ENCODE data around the gene COL4A4.
A peak's percentile ranks its signal among the peaks of the same experiment; 100 is the strongest.

COL4A4 gene

GRCh38 chr2:227029426-227030105, 134.4 kb downstream of the COL4A4 start:
- DNase-seq, result no peak

GRCh38 chr2:227025510-227025909, 138.5 kb downstream of the COL4A4 start:
- DNase-seq, result no peak

DNA sequence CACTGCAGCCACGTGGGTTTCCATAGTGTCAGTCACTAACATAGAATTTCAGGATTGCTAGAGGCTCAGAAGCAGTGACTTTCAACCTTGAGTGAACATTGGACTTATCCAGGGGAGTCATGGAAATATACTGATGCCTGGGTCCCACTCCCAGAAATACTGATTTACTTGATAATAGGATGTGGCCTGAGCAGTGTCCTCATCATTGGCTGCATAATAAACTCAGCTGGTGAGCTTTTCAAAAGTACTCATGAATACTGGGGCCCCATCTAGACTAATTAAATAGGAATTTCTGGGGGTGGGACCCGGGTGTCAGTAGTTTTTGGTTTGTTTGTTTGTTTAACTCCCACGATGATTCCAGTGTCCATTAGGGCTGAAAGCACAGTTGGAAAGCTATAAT, 141.4 kb downstream of the COL4A4 start:
- DNase-seq, result no peak

GRCh38 chr2:227020416-227020815, 143.6 kb downstream of the COL4A4 start:
- no peak for DNase-seq

DNA sequence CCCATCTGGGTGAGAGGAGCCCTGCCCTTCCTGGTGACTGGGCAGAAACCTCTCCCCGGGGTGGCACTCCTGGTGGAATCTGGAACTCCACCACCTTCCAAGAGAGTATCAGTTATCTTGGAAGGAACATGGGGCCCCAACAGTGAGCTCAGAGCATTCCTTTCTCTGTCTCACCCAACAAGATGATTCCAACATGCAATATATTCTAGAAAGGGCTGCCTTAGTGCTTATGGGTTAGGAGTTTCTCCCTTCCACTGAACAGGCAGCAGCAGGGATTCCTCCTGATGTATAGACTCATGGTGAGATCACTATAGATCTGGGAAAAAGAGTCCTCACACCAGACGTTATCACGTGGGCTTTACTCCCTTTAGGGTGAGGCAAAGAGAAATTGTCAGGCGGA, 147.1 kb downstream of the COL4A4 start:
- no peak for DNase-seq

GRCh38 chr2:227013881-227014280, 150.1 kb downstream of the COL4A4 start:
- DNase-seq, result no peak

- no peak for DNase-seq
Observed at GRCh38 chr2:227013330-227013729, 150.7 kb downstream of the COL4A4 start.

- DNase-seq, result no peak
Observed at GRCh38 chr2:227010433-227010832, 153.6 kb downstream of the COL4A4 start.

GRCh38 chr2:227007940-227008339, 156.1 kb downstream of the COL4A4 start:
- DNase-seq, result no peak

- no peak for DNase-seq
Observed at GRCh38 chr2:227007148-227007547, 156.9 kb downstream of the COL4A4 start.

GRCh38 chr2:227006189-227006897, 157.7 kb downstream of the COL4A4 start:
- no peak for DNase-seq

DNA sequence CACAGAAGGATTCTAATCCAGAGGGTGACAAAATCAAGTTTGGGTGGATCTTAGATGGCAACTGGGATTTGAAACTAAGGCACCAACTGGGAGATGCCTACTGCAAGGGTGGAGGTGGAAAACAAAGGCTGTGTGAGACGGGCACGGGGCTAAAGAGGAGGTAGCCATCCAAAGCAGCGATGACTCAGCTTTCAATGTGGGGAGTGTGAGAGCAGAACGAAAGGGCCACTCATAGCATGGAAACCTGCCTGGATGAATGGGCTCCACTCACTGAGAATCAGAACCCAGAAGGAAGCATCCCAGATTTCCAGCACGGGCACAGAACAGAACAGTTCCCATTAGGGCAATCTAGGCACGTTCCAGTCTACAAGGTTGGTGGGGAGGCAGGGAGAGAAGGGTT, 159.5 kb downstream of the COL4A4 start:
- no peak for DNase-seq

- no peak for DNase-seq
Observed at GRCh38 chr2:227000123-227000522, 163.9 kb downstream of the COL4A4 start.

DNA sequence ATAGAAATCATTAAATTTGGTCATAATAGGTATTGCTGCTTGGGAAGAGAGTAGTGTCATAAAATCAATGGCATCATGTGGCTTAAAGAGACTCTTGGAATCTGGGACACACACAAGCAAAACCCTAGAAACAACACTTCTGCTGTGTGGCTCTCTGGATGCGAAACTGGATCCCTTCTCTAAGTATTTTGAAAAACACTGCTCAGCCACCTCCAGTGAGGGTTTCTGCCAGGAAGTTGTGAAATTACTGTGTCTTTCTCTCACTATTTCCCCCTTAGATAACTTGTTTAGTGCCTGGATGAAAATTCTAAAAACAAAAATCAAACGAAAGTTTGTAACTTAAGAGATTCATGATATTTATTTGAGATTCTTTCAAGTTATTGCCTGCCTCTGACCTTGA, 164.3 kb downstream of the COL4A4 start:
- no peak for DNase-seq

DNA sequence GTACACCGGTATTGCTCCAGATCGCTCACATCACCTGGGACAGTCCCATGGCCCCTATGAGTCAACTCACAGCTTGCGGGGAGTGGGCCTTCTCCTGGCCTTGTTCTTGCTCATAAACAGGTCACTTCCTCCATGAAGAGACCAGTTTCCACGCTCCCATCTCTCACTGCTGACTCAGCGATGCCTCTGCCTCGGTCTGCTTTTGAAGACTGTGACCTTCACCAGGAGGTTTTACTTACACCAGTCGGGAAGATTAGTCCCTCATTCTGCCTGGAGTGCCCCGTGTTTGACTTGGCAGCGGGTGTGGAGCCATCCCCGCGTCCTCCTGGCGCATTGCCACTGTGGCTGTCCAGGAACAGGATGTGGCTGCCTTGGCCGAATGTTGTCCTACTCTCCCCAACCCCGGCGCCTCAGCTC, 168.4 kb downstream of the COL4A4 start:
- no peak for DNase-seq

DNA sequence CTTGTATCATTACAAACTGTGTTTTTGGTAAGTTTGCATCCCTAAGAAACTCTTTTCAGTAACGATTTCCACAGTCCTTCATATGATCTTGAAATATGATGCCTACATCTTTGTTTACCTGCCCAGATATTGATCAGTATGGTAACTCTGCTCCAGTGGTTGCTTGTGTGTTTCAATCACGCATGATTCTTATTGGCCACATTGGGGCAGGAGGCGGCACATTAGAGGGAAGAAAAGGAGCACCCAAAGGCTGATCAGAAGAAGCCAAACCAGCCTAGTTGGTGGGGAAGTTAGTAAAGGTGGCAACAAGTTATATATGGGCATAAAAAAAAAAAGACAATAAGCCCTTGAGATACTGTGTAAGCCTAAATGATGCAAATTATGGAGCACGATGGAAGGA, 169.2 kb downstream of the COL4A4 start:
- DNase-seq, result no peak

- DNase-seq, result no peak
Observed at GRCh38 chr2:226993171-226993570, 170.8 kb downstream of the COL4A4 start.

DNA sequence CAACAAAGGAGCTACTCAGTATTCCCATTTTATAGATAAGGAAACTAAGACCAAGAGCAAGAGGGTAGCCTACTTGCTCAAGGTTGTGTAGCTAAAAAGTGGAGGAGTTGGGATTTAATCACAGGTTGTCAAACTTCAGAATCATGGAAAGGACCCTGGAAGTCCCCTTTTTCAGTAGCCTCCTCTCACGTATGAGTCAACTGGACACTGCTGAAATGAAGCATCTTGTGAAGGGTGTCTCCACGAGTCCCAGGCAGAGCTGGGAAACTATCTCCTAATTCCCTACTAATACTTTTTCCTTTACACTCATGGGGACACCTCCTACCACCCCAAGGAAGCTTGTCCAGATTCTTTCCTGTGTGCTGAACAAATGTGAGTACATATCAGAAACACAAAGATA, 172.3 kb downstream of the COL4A4 start:
- no peak for DNase-seq

GRCh38 chr2:226985583-226985946, 178.4 kb downstream of the COL4A4 start:
- DNase-seq, result no peak

GRCh38 chr2:226984750-226985582, 179.0 kb downstream of the COL4A4 start:
- peak; percentile 23 for DNase-seq

DNA sequence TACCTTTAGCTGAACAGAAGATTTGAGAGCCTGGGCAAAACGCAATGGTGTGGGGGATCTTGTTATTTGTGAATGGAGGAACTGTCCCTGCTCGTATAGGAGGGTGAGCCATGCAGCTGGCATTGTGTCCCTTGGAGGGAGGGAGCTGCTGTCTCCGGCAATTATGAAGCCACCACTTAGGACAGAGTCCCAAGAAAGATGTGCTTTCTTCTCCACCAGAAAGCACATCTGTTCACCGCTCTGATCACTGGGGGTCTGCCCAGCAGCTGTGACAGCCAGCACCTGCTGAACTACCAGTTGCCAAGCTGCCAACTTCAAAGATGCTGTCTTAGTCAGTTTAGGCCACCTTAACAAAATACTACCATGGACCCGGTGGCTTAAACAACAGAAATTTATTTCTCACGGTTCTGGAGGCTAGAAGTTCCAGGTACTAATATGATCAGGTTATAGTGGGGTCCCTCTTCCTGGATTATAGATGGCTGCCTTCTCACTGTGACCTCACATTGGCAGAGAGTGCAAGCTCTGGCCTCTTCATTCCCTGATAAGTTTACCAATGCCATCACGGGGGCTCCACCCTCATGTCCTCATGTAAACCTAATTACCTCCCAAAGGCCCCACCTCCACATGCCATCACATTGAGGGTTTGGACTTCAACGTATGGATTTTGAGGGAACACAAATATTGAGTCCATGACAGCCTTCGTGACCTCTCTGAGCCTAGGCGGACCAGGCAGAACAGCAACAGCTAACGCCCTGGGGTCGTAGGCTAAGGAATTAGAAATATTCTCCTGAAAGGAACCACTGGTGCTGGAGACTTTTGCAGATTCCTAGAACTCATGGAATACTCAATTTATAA, 179.9 kb downstream of the COL4A4 start:
- no peak for DNase-seq

DNA sequence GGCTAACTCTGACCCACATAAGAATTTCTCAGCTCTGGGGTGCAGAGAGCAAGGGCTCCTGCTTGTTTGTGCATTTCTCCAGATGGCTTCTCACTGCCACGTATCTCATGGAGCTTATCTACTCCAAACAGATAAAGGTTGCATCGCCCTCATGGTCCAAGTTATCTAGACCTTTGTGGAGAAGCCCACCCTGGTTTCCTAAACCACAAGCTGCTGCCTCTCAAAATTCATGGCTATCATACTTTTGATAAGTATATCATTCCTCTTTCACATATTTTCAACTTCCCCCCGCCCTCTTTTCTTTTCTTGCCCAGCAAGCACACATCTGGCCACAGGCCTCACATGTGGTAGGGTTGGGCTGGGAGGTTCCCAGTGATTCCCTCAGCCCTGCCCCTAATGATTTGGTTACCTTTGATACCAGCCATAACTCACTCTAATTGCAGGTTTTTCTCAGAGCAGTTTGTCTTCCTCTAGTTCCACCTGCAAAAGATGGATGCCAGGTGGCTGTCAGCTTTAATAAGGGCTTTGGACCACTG, 182.1 kb downstream of the COL4A4 start:
- DNase-seq, result no peak

- no peak for DNase-seq
Observed at GRCh38 chr2:226979004-226979403, 185.0 kb downstream of the COL4A4 start.

Measured in CD4-positive, alpha-beta T cell treated with Interleukin-17A for 4 hours (primary cell).